Upper lobe of left lung (tissue), 4 donors: ENCODE results near the gene UNC13C.

Experiments
- CTCF ChIP-seq, 6 experiments: fragments of 450-650 bp in 4 of 6; fragments of 200-600 bp in 2 of 6; sonication (generic) in 2 of 6; IDR thresholded peaks; one replicate each; pipeline ENCODE4 v1.5.1; 2016 to 2019; ENCODE audit warnings: antibody characterized with exemption in 6 of 6
- POLR2A ChIP-seq, 4 donors: fragments of 450-650 bp; IDR thresholded peaks; one replicate each; pipeline ENCODE4 v1.5.1; 2016 to 2017; ENCODE audit warnings: antibody characterized with exemption in 4 of 4, mild to moderate bottlenecking in 2 of 4
- POLR2AphosphoS5 ChIP-seq, 2 donors: sonication (generic); formaldehyde crosslinking; IDR thresholded peaks; one replicate each; pipeline ENCODE4 v1.5.1; 2017; ENCODE audit warnings: antibody characterized with exemption in 2 of 2

- TF ChIP-seq CTCF (IDR thresholded peaks at IDR 0.05) = no peak
- no peak for TF ChIP-seq POLR2A (IDR thresholded peaks at IDR 0.05)
- no peak for TF ChIP-seq POLR2AphosphoS5 (IDR thresholded peaks at IDR 0.05)
Measured at GRCh38 chr15:54298396-54298795, 320.2 kb downstream of the UNC13C start.
